Natural killer cell (primary cell): ENCODE measurements around the gene CENPO. TPM values are rescaled to one million over a fixed set of nuclear protein-coding genes. Genes with fewer than 3 reads are reported as not detected.

ENCODE experiments used
- ATAC-seq, 3 donors: fragments of 150-1000 bp in 2 of 3; fragments of 200-7000 bp in 1 of 3; cut with Tn5 transposase; 1 replicate in 1 of 3; 2 replicates in 2 of 3; pipeline ENCODE4 v1.10.0; 2021; ENCODE audit warnings: mild to moderate bottlenecking in 2 of 3, moderate library complexity in 2 of 3
- DNase-seq, 2 donors: peaks; one replicate each; pipeline versions ENCODE4 v3.0.0 to v3.0.0-alpha.2; 2013 to 2021; ENCODE audit warnings: mixed read lengths in 1 of 2
- H3K27ac ChIP-seq: one replicate; pipeline ENCODE4 v1.5.1; 2013; ENCODE audit warnings: mild to moderate bottlenecking, low read length
- H3K27me3 ChIP-seq: one replicate; pipeline ENCODE4 v1.6.1; 2013; ENCODE audit warnings: low read length; ENCODE audit not compliant: control insufficient read depth, insufficient read depth
- H3K36me3 ChIP-seq: one replicate; pipeline ENCODE4 v1.6.1; 2013; ENCODE audit warnings: low read length; ENCODE audit not compliant: control insufficient read depth, insufficient read depth
- H3K4me1 ChIP-seq: one replicate; pipeline ENCODE4 v1.6.1; 2013; ENCODE audit warnings: low read length; ENCODE audit not compliant: control insufficient read depth, insufficient read depth
- H3K4me3 ChIP-seq: one replicate; pipeline ENCODE4 v1.5.1; 2013; ENCODE audit warnings: low read length
- H3K9me3 ChIP-seq: one replicate; pipeline ENCODE4 v1.6.1; 2013; ENCODE audit warnings: low read length; ENCODE audit not compliant: control insufficient read depth, insufficient read depth
- H3K27ac Mint-ChIP-seq, 2 donors: one replicate each; pipeline ENCODE4 v1.8.0; 2022; ENCODE audit warnings: mild to moderate bottlenecking in 2 of 2, mixed read lengths in 2 of 2, moderate library complexity in 1 of 2
- H3K27me3 Mint-ChIP-seq, 2 donors: one replicate each; pipeline ENCODE4 v1.8.0; 2022; ENCODE audit warnings: low read depth in 2 of 2, mixed read lengths in 2 of 2
- H3K36me3 Mint-ChIP-seq: one replicate; pipeline ENCODE4 v1.8.0; 2022; ENCODE audit warnings: mixed read lengths
- H3K4me1 Mint-ChIP-seq, 2 donors: one replicate each; pipeline ENCODE4 v1.8.0; 2022; ENCODE audit warnings: mixed read lengths in 2 of 2
- H3K4me3 Mint-ChIP-seq: one replicate; pipeline ENCODE4 v1.8.0; 2022; ENCODE audit warnings: mild to moderate bottlenecking, moderate library complexity, mixed read lengths
- H3K9me3 Mint-ChIP-seq, 2 donors: one replicate each; pipeline ENCODE4 v1.8.0; 2022; ENCODE audit warnings: mixed read lengths in 2 of 2
- WGBS: methylation state at CpG from one replicate; pipeline ENCODE4 v1.1.7; 2013; ENCODE audit warnings: missing lambda C conversion rate; ENCODE audit not compliant: insufficient coverage; 5-methylcytosine and 5-hydroxymethylcytosine counted together
- intact Hi-C: fragments of 100-400 bp; cut with micrococcal nuclease; formaldehyde crosslinking; loops from one replicate; pipeline ENCODE4 v1.14.2; 2022
- total RNA-seq, 4 donors: library from RNA; stranded (reverse); fragments of 120-200 nt in 1 of 4; gene quantifications; one replicate each; pipeline versions ENCODE4 v1.2.3 to v1.2.4, GENCODE V29; 2013 to 2022
- TF ChIP-seq, protein P1 (sequence below): fragments of 200-600 bp; IDR thresholded peaks from one replicate; pipeline ENCODE4 v1.8.0; 2022; ENCODE audit warnings: antibody characterized with exemption

CENPO gene
- total RNA-seq, 3 donors from 2014 or later (not counting 1 experiment from before 2014, with no cell fraction given): 8.1 to 15.1 (median 11.2) TPM

GRCh38 chr2:24779116-24779515, 14.1 kb upstream of the CENPO start:
- TF ChIP-seq, protein P1, sequence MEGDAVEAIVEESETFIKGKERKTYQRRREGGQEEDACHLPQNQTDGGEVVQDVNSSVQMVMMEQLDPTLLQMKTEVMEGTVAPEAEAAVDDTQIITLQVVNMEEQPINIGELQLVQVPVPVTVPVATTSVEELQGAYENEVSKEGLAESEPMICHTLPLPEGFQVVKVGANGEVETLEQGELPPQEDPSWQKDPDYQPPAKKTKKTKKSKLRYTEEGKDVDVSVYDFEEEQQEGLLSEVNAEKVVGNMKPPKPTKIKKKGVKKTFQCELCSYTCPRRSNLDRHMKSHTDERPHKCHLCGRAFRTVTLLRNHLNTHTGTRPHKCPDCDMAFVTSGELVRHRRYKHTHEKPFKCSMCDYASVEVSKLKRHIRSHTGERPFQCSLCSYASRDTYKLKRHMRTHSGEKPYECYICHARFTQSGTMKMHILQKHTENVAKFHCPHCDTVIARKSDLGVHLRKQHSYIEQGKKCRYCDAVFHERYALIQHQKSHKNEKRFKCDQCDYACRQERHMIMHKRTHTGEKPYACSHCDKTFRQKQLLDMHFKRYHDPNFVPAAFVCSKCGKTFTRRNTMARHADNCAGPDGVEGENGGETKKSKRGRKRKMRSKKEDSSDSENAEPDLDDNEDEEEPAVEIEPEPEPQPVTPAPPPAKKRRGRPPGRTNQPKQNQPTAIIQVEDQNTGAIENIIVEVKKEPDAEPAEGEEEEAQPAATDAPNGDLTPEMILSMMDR: no peak
- ATAC-seq (no peak), DNase-seq (no peak)
- Mint-ChIP-seq H3K27me3 (no peaks in the 10 kb centered on the region), H3K36me3 (no peaks in the 10 kb centered on the region), H3K9me3 (no peaks in the 10 kb centered on the region), H3K4me1 (no peaks in the 10 kb centered on the region), H3K27ac (no peak overlapping the region), H3K4me3 (no peak overlapping the region)
- no peak overlapping the region for H3K27ac ChIP-seq
- H3K4me3 ChIP-seq: no peak overlapping the region
- H3K4me1 ChIP-seq: no peaks in the 10 kb centered on the region
- no peaks in the 10 kb centered on the region for H3K9me3 ChIP-seq
- H3K27me3 ChIP-seq: no peaks in the 10 kb centered on the region
- no peaks in the 10 kb centered on the region for H3K36me3 ChIP-seq
- intact Hi-C loops: no loop called here
- 34% methylated on average over 2 of the region's 2 CpGs for WGBS

DNA sequence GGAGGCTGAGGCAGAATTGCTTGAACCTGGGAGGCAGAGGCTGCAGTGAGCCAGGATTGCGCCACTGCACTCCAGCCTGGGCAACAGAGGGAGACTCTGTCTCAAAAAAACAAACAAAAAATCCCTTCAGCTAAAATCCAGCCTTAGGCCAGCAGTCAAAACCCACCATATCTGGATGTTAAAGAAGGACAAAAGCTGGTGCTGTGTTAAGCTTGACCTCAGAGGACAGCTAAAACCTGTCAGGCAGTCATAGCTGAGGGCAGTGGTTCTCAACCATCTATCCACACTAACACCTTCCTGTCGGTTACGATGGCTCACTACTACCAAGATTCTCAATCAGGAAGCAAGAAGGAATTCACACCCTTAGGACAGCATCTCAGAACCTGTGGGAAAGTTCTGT, 9.6 kb upstream of the CENPO start:
- H3K4me3 Mint-ChIP-seq: no peak overlapping the region
- TF ChIP-seq, protein P1: no peak
- peaks cover 0 to 7% of the 10 kb centered on the region in 2 donors for H3K4me1 Mint-ChIP-seq
- DNase-seq (no peak), ATAC-seq (no peak)
- intact Hi-C loops: no loop called here
- Histone ChIP-seq H3K27me3 (no peaks in the 10 kb centered on the region), H3K27ac (no peak overlapping the region), H3K9me3 (no peaks in the 10 kb centered on the region), H3K4me1 (no peaks in the 10 kb centered on the region), H3K4me3 (no peak overlapping the region), H3K36me3 (no peaks in the 10 kb centered on the region)
- H3K36me3 Mint-ChIP-seq: peaks cover 3% of the 10 kb centered on the region
- 92% methylated on average over 3 of the region's 3 CpGs for WGBS
- H3K27ac Mint-ChIP-seq: no peak overlapping the region
- H3K9me3 Mint-ChIP-seq: no peaks in the 10 kb centered on the region
- H3K27me3 Mint-ChIP-seq: no peaks in the 10 kb centered on the region

GRCh38 chr2:24785671-24786321, 7.4 kb upstream of the CENPO start:
- no peaks in the 10 kb centered on the region for H3K9me3 Mint-ChIP-seq
- H3K4me1 Mint-ChIP-seq: peaks cover 0 to 7% of the 10 kb centered on the region in 2 donors

More at GRCh38 chr2:24785671-24786321, 7.4 kb upstream of the CENPO start:
- no peak for DNase-seq
- H3K27ac Mint-ChIP-seq: no peak overlapping the region
- Histone ChIP-seq H3K36me3 (no peaks in the 10 kb centered on the region), H3K4me3 (no peak overlapping the region), H3K9me3 (no peaks in the 10 kb centered on the region), H3K27me3 (no peaks in the 10 kb centered on the region), H3K4me1 (no peaks in the 10 kb centered on the region), H3K27ac (peak overlapping the region; percentile 30)
- peak in 1 of 3 donors; percentile 28 for ATAC-seq
- TF ChIP-seq, protein P1: no peak
- intact Hi-C loops: no loop called here
- H3K4me3 Mint-ChIP-seq: no peak overlapping the region
- peaks cover 8% of the 10 kb centered on the region for H3K36me3 Mint-ChIP-seq
- H3K27me3 Mint-ChIP-seq: no peaks in the 10 kb centered on the region
- 50% methylated on average over 6 of the region's 6 CpGs for WGBS
